Parathyroid adenoma (tissue), 2 donors: ENCODE measurements around the gene STK32C.

Experiments used
- H2AFZ ChIP-seq: fragments of 300-600 bp; sonication (generic); one replicate; pipeline ENCODE4 v1.7.0; 2017; ENCODE audit warnings: antibody characterized with exemption, mild to moderate bottlenecking
- H3K27ac ChIP-seq: fragments of 300-600 bp; sonication (generic); one replicate; pipeline ENCODE4 v1.7.0; 2017
- H3K27me3 ChIP-seq: fragments of 300-600 bp; sonication (generic); one replicate; pipeline ENCODE4 v1.7.0; 2017; ENCODE audit warnings: low read length; ENCODE audit not compliant: control insufficient read depth, insufficient read depth
- H3K36me3 ChIP-seq: fragments of 300-600 bp; sonication (generic); one replicate; pipeline ENCODE4 v1.7.0; 2017; ENCODE audit warnings: low read length; ENCODE audit not compliant: control insufficient read depth, insufficient read depth
- H3K4me1 ChIP-seq: fragments of 300-600 bp; sonication (generic); one replicate; pipeline ENCODE4 v1.7.0; 2017; ENCODE audit warnings: control low read depth
- H3K4me2 ChIP-seq: fragments of 300-600 bp; sonication (generic); one replicate; pipeline ENCODE4 v1.7.0; 2017; ENCODE audit warnings: low read length
- H3K4me3 ChIP-seq: fragments of 300-600 bp; sonication (generic); one replicate; pipeline ENCODE4 v1.7.0; 2017; ENCODE audit warnings: low read depth, low read length
- H3K79me2 ChIP-seq: fragments of 300-600 bp; sonication (generic); one replicate; pipeline ENCODE4 v1.7.0; 2017; ENCODE audit warnings: control low read depth
- H3K9ac ChIP-seq: fragments of 300-600 bp; sonication (generic); one replicate; pipeline ENCODE4 v1.7.0; 2017; ENCODE audit warnings: mild to moderate bottlenecking
- H3K9me3 ChIP-seq: fragments of 300-600 bp; sonication (generic); one replicate; pipeline ENCODE4 v1.7.0; 2017; ENCODE audit warnings: low read length; ENCODE audit not compliant: control insufficient read depth
- CTCF ChIP-seq: fragments of 300-600 bp; sonication (generic); IDR thresholded peaks from one replicate; pipeline ENCODE4 v1.7.0; 2017; ENCODE audit warnings: antibody characterized with exemption, mild to moderate bottlenecking
- donor health status: primary hyperparathyroidism.

STK32C gene

GRCh38 chr10:132173185-132173584, 134.6 kb downstream of the STK32C start:
- H3K4me1 ChIP-seq = peaks cover 9% of the 10 kb centered on the region
- no peak for TF ChIP-seq CTCF
- H3K4me3 ChIP-seq = no peak overlapping the region
- no peak overlapping the region for H3K9ac ChIP-seq
- no peaks in the 10 kb centered on the region for H3K9me3 ChIP-seq
- H3K27ac ChIP-seq = no peak overlapping the region
- no peaks in the 10 kb centered on the region for H3K36me3 ChIP-seq
- H3K27me3 ChIP-seq = peaks cover 9% of the 10 kb centered on the region
- no peak overlapping the region for H3K4me2 ChIP-seq
- H3K79me2 ChIP-seq = no peaks in the 10 kb centered on the region
- no peak overlapping the region for H2AFZ ChIP-seq

- TF ChIP-seq CTCF = no peak
- H3K4me2 ChIP-seq = no peak overlapping the region
- no peak overlapping the region for H2AFZ ChIP-seq
- no peak overlapping the region for H3K9ac ChIP-seq
- H3K9me3 ChIP-seq = no peaks in the 10 kb centered on the region
- no peaks in the 10 kb centered on the region for H3K79me2 ChIP-seq
- H3K27ac ChIP-seq = no peak overlapping the region
- H3K36me3 ChIP-seq = no peaks in the 10 kb centered on the region
- peaks cover 5% of the 10 kb centered on the region for H3K27me3 ChIP-seq
- peaks cover 9% of the 10 kb centered on the region for H3K4me1 ChIP-seq
- no peak overlapping the region for H3K4me3 ChIP-seq
Measured at GRCh38 chr10:132172091-132173066, 135.4 kb downstream of the STK32C start.

- H3K9me3 ChIP-seq = no peaks in the 10 kb centered on the region
- no peak overlapping the region for H2AFZ ChIP-seq
- no peaks in the 10 kb centered on the region for H3K79me2 ChIP-seq
- peaks cover 5% of the 10 kb centered on the region for H3K27me3 ChIP-seq
- H3K4me3 ChIP-seq = no peak overlapping the region
- H3K27ac ChIP-seq = no peak overlapping the region
- H3K4me2 ChIP-seq = no peak overlapping the region
- H3K36me3 ChIP-seq = no peaks in the 10 kb centered on the region
- no peak for TF ChIP-seq CTCF
- peaks cover 3% of the 10 kb centered on the region for H3K4me1 ChIP-seq
- no peak overlapping the region for H3K9ac ChIP-seq
Measured at GRCh38 chr10:132170561-132171361, 137.0 kb downstream of the STK32C start.

DNA sequence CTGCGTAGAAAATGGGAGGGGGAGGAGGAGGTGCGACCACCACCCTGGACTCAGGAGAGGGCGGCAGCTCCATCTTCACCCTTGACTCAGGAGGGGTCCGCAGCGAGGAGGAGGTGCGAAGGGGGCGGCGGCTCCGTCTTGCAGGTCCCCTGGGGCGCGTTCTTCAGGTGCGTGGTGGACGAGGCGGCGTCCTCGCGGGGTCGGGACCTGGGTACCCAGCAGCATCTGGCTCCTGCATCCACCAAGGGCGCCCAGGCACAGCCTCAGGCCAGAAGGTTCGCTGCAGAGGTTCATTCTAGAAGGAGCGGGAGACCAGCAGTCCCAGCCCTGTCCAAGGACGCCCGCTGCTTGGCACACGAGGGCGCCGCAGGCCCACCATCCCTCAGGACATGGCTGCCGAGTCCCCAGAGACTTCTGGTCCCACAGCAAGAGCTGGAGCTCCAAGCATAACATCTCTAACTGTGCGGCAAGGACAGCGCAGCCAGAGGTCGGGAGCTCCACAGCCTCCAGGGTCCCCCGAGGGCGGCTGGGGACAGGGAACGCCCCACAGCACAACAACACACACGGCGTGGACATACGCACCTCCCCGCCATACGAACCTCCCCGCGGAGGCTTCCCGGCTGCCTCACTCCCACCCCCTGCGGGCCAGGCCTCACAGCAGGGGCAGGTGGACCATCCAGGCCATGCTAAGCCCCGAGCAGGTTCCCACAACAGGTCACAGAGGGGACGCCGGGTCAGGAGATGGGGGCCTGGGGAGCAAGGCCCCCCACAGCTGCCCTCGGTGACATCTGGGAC, 137.8 kb downstream of the STK32C start:
- H3K79me2 ChIP-seq = no peaks in the 10 kb centered on the region
- no peaks in the 10 kb centered on the region for H3K4me1 ChIP-seq
- H3K27me3 ChIP-seq = peaks cover 5% of the 10 kb centered on the region
- TF ChIP-seq CTCF = no peak
- no peak overlapping the region for H3K4me3 ChIP-seq
- no peaks in the 10 kb centered on the region for H3K36me3 ChIP-seq
- no peak overlapping the region for H2AFZ ChIP-seq
- no peak overlapping the region for H3K4me2 ChIP-seq
- no peaks in the 10 kb centered on the region for H3K9me3 ChIP-seq
- H3K9ac ChIP-seq = no peak overlapping the region
- H3K27ac ChIP-seq = no peak overlapping the region
